ENCODE measurements around the gene IL1RL1.

Gene IL1RL1

GRCh38 chr2:102334486-102334885, 23.1 kb downstream of the IL1RL1 start:
- DNase-seq (ENCODE audit: low read depth in 1 of 2, low spot score in 1 of 2) = no peak

- no peak for DNase-seq (ENCODE audit: low read depth in 1 of 2, low spot score in 1 of 2)
These were observed 24.6 kb downstream of the IL1RL1 start for GRCh38 chr2:102335871-102336366.

- no peak for DNase-seq (ENCODE audit: low read depth in 1 of 2, low spot score in 1 of 2)
These were observed 25.2 kb downstream of the IL1RL1 start for GRCh38 chr2:102336502-102336945.

- no peak for DNase-seq (ENCODE audit: low read depth in 1 of 2, low spot score in 1 of 2)
These were observed 25.6 kb downstream of the IL1RL1 start for GRCh38 chr2:102337012-102337411.

- no peak for DNase-seq (ENCODE audit: low read depth in 1 of 2, low spot score in 1 of 2)
These were observed 26.4 kb downstream of the IL1RL1 start for GRCh38 chr2:102337481-102338386.

GRCh38 chr2:102340778-102341177, 29.4 kb downstream of the IL1RL1 start:
- no peak for DNase-seq (ENCODE audit: low read depth in 1 of 2, low spot score in 1 of 2)

GRCh38 chr2:102342888-102343287, 31.5 kb downstream of the IL1RL1 start:
- DNase-seq (ENCODE audit: low read depth in 1 of 2, low spot score in 1 of 2) = no peak

GRCh38 chr2:102344397-102344796, 33.0 kb downstream of the IL1RL1 start:
- no peak for DNase-seq (ENCODE audit: low read depth in 1 of 2, low spot score in 1 of 2)

GRCh38 chr2:102345329-102345920, 34.1 kb downstream of the IL1RL1 start:
- DNase-seq (ENCODE audit: low read depth in 1 of 2, low spot score in 1 of 2) = no peak

- no peak for DNase-seq (ENCODE audit: low read depth in 1 of 2, low spot score in 1 of 2)
These were observed 35.2 kb downstream of the IL1RL1 start for GRCh38 chr2:102346381-102347130.

- DNase-seq (ENCODE audit: low read depth in 1 of 2, low spot score in 1 of 2) = no peak
These were observed 38.9 kb downstream of the IL1RL1 start for GRCh38 chr2:102350137-102350793.

GRCh38 chr2:102355526-102356380, 44.4 kb downstream of the IL1RL1 start, which contains the start of gene IL18R1:
Gene IL18R1, plus strand, starts transcription at chr2:102355796. Its CDS starts 6,865 bp downstream, at chr2:102362661.
- peak; percentile 48 to 61 for DNase-seq (ENCODE audit: low read depth in 1 of 2, low spot score in 1 of 2)

- no peak for DNase-seq (ENCODE audit: low read depth in 1 of 2, low spot score in 1 of 2)
These were observed 45.0 kb downstream of the IL1RL1 start for GRCh38 chr2:102356381-102356712.

GRCh38 chr2:102356741-102357140, 45.4 kb downstream of the IL1RL1 start:
- DNase-seq (ENCODE audit: low read depth in 1 of 2, low spot score in 1 of 2) = no peak

GRCh38 chr2:102357937-102358336, 46.6 kb downstream of the IL1RL1 start:
- DNase-seq (ENCODE audit: low read depth in 1 of 2, low spot score in 1 of 2) = no peak

GRCh38 chr2:102358496-102358895, 47.1 kb downstream of the IL1RL1 start:
- DNase-seq (ENCODE audit: low read depth in 1 of 2, low spot score in 1 of 2) = no peak

- no peak for DNase-seq (ENCODE audit: low read depth in 1 of 2, low spot score in 1 of 2)
These were observed 48.2 kb downstream of the IL1RL1 start for GRCh38 chr2:102359527-102359926.

- DNase-seq (ENCODE audit: low read depth in 1 of 2, low spot score in 1 of 2) = no peak
These were observed 50.4 kb downstream of the IL1RL1 start for GRCh38 chr2:102361632-102362241.

- no peak for DNase-seq (ENCODE audit: low read depth in 1 of 2, low spot score in 1 of 2)
These were observed 54.4 kb downstream of the IL1RL1 start for GRCh38 chr2:102365763-102366162.
